Calu3 (cell line): Measurements from ENCODE around the gene ATP5MG. TPM values are rescaled to one million over a fixed set of nuclear protein-coding genes. Genes with fewer than 3 reads are reported as not detected.

Source experiments
- BruUV-seq: library from RNA; stranded (reverse); fragments of 400-500 nt; replicated peaks from 2 replicates; lab custom pipeline; 2021; lab: Mats Ljungman, UMichigan
- CTCF ChIA-PET: fragments of 300-600 bp; sonication (Branson Sonifier 250); formaldehyde crosslinking; loops from one replicate; lab custom pipeline; 2022; ENCODE audit warnings: antibody characterized with exemption; lab: Charles Lee
- DNase-seq: peaks from one replicate; pipeline ENCODE4 v3.0.0; 2022
- H3K27ac Mint-ChIP-seq: one replicate; pipeline ENCODE4 v1.8.0; 2022; ENCODE audit warnings: mixed read lengths; ENCODE audit not compliant: unreplicated experiment
- H3K27me3 Mint-ChIP-seq: one replicate; pipeline ENCODE4 v1.8.0; 2022; ENCODE audit warnings: mixed read lengths; ENCODE audit not compliant: unreplicated experiment
- H3K36me3 Mint-ChIP-seq: one replicate; pipeline ENCODE4 v1.8.0; 2022; ENCODE audit warnings: mild to moderate bottlenecking, moderate library complexity, mixed read lengths; ENCODE audit not compliant: insufficient read depth, unreplicated experiment
- H3K4me1 Mint-ChIP-seq: one replicate; pipeline ENCODE4 v1.8.0; 2022; ENCODE audit warnings: mild to moderate bottlenecking, low read depth, mixed read lengths; ENCODE audit not compliant: unreplicated experiment
- H3K4me3 Mint-ChIP-seq: one replicate; pipeline ENCODE4 v1.8.0; 2022; ENCODE audit warnings: mild to moderate bottlenecking, low read depth, moderate library complexity, mixed read lengths; ENCODE audit not compliant: unreplicated experiment
- H3K9me3 Mint-ChIP-seq: one replicate; pipeline ENCODE4 v1.8.0; 2022; ENCODE audit warnings: low read depth, mixed read lengths; ENCODE audit not compliant: unreplicated experiment
- intact Hi-C: fragments of 100-400 bp; cut with micrococcal nuclease; formaldehyde crosslinking; loops from one replicate; pipeline ENCODE4 v1.10.0; 2022; ENCODE audit not compliant: unreplicated experiment
- total RNA-seq: library from RNA; stranded (reverse); gene quantifications from 2 replicates; pipeline ENCODE4 v1.2.3, GENCODE V29; 2022
- TF ChIP-seq, protein P1 (sequence below): fragments of 200-600 bp; IDR thresholded peaks from one replicate; pipeline ENCODE4 v1.8.0; 2022; ENCODE audit warnings: antibody characterized with exemption; ENCODE audit not compliant: unreplicated experiment

Gene ATP5MG
- total RNA-seq, 1 experiment from 2014 or later = 145 TPM

DNA sequence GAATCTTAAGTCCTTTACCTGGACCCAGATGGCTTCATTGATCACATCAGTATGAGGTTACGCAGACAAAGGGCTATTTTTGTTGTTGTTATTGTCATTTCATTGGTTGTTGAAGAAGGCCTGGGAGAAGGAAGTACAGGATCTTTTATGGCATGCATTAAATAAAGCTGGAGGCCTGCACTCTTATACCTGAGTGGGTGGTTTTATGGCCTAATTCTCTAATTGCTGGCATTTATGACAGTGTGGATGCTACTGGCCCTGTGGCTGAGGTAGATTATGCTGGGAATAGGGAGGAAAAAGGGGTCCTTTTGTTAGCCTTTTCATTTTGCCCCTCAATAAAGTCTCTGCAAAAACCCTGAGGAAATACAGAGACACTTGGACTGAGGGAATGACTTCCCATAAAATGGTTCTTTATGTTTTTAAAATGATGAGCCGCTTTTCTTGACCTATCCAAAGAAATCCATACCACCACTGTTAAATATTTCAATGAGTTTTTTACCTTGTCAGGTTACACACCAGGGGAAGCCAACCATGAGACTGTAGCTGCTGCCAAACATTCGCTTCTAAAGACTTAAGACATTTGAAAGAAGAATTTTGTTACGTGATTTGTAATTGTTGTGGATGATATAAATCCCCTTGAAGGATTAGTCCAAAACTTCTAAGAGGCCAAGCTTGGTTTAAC is 41.6 kb downstream of the ATP5MG start:
- Mint-ChIP-seq H3K4me1 (peaks cover 31% of the 10 kb centered on the region), H3K9me3 (no peaks in the 10 kb centered on the region), H3K27me3 (no peaks in the 10 kb centered on the region), H3K27ac (no peak overlapping the region), H3K4me3 (no peak overlapping the region), H3K36me3 (peaks cover 9% of the 10 kb centered on the region)
- DNase-seq = no peak
- intact Hi-C loops = no loop called here
- CTCF ChIA-PET = no interaction called here
- BruUV-seq = no TSS peak
- TF ChIP-seq, protein P1, sequence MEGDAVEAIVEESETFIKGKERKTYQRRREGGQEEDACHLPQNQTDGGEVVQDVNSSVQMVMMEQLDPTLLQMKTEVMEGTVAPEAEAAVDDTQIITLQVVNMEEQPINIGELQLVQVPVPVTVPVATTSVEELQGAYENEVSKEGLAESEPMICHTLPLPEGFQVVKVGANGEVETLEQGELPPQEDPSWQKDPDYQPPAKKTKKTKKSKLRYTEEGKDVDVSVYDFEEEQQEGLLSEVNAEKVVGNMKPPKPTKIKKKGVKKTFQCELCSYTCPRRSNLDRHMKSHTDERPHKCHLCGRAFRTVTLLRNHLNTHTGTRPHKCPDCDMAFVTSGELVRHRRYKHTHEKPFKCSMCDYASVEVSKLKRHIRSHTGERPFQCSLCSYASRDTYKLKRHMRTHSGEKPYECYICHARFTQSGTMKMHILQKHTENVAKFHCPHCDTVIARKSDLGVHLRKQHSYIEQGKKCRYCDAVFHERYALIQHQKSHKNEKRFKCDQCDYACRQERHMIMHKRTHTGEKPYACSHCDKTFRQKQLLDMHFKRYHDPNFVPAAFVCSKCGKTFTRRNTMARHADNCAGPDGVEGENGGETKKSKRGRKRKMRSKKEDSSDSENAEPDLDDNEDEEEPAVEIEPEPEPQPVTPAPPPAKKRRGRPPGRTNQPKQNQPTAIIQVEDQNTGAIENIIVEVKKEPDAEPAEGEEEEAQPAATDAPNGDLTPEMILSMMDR = no peak

DNA sequence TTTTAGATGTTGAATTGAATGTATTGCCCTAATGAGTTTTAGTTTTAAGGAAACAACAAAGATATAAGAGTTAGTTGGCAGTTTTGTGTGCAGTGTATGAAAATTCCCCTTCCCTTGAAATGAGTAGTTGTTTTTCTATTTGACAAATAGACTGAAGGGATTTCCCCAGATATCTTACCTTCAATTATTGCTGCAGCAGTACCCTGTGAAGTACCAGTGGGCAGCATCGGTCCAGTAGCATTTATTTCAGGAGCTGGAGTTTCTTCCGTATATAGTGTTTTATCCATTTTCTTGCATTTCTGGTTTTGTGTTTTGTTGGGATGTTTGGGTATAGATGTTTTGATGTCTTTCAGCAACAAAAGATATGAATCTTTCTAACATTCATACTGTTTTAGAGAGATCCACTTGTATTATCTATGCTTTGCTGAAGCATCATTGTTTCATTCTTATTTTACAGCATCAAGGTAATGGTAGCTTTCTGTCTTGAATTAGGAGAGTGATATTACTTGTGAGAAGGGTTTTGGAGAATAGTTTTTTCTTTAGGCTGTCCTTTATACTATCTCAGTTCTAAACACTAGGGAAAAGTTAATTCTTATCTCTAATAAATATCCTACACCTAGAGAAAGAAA is 42.3 kb downstream of the ATP5MG start:
- intact Hi-C loops = no loop called here
- Mint-ChIP-seq H3K4me1 (peaks cover 31% of the 10 kb centered on the region), H3K27me3 (no peaks in the 10 kb centered on the region), H3K4me3 (no peak overlapping the region), H3K27ac (no peak overlapping the region), H3K36me3 (peaks cover 4% of the 10 kb centered on the region), H3K9me3 (no peaks in the 10 kb centered on the region)
- TF ChIP-seq, protein P1 = no peak
- CTCF ChIA-PET = no interaction called here
- no TSS peak for BruUV-seq
- no peak for DNase-seq

DNA sequence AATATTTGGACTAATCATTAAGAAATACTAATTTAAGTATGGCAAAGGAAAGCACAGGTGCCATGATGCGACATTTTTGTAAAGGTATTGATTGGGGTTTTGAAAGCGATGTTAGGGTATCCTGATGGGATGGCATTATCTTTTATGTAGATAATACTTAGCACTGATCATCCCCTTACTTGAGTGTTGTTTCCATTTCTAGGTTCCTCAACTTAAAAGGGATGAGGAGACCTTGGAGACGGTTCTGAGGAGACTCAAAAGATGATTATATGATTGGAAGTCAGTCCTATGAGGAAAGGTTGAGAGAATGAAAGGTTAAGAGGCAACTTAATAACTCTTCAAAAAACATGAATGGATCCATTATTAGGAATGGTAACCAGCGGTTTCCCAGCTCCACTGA is 46.0 kb downstream of the ATP5MG start:
- no TSS peak for BruUV-seq
- H3K36me3 Mint-ChIP-seq = no peaks in the 10 kb centered on the region
- no peaks in the 10 kb centered on the region for H3K9me3 Mint-ChIP-seq
- H3K27ac Mint-ChIP-seq = no peak overlapping the region
- TF ChIP-seq, protein P1 = no peak
- no peak overlapping the region for H3K4me3 Mint-ChIP-seq
- no peaks in the 10 kb centered on the region for H3K27me3 Mint-ChIP-seq
- CTCF ChIA-PET = no interaction called here
- H3K4me1 Mint-ChIP-seq = peaks cover 20% of the 10 kb centered on the region
- no peak for DNase-seq
- intact Hi-C loops = no loop called here

DNA sequence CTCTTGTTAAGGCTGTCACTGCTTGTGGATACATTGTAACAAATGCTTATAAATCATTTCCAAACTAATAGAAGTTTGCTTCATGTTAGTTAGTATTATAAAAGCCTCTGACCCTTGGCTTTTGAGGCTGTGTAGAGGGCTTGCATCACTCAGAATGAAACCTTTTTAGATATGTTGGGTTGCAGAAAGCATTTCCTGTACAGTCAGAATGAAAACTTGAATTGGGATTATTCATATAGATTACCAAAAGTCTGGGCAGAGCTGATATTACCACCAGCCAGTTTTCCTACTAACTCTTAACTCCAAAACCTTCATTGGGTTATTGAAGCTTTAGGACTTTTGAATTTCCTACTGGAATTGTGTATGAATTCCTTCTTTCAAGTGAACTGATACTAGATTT is 46.9 kb downstream of the ATP5MG start:
- CTCF ChIA-PET = no interaction called here
- H3K27ac Mint-ChIP-seq = no peak overlapping the region
- no peak for DNase-seq
- TF ChIP-seq, protein P1 = no peak
- H3K4me1 Mint-ChIP-seq = peaks cover 25% of the 10 kb centered on the region
- no peaks in the 10 kb centered on the region for H3K9me3 Mint-ChIP-seq
- no peaks in the 10 kb centered on the region for H3K27me3 Mint-ChIP-seq
- no TSS peak for BruUV-seq
- intact Hi-C loops = no loop called here
- H3K36me3 Mint-ChIP-seq = peaks cover 4% of the 10 kb centered on the region
- no peak overlapping the region for H3K4me3 Mint-ChIP-seq
